ENCODE data around the gene EPHX1. TPM values are rescaled to one million over a fixed set of nuclear protein-coding genes. Genes with fewer than 3 reads are reported as not detected.

The EPHX1 gene
- total RNA-seq, 4 donors from 2014 or later = 56.9 to 114 (median 90.6) TPM

Other genes with a start within 250 kb of the EPHX1 start
- gene ENAH, start 157.0 kb upstream of the EPHX1 start, total RNA-seq = 100 to 1,000 TPM in 1 of 4 donors, 10 to 100 TPM in 3; 14.7 to 140 (median 33.9) TPM
- gene SRP9, start 32.3 kb upstream of the EPHX1 start, total RNA-seq = 100 to 1,000 TPM in 2 of 4 donors, 10 to 100 TPM in 2; 42.3 to 208 (median 117) TPM
- gene TMEM63A, start 72.3 kb downstream of the EPHX1 start, total RNA-seq = 100 to 1,000 TPM; 104 to 256 (median 180) TPM
- 100 to 1,000 TPM in 3 of 4 donors, 10 to 100 TPM in 1; 86.0 to 320 (median 214) TPM for gene LEFTY1, start 79.0 kb downstream of the EPHX1 start, total RNA-seq
- 10 to 100 TPM; 26.5 to 40.6 (median 32.2) TPM for gene PYCR2, start 114.1 kb downstream of the EPHX1 start, total RNA-seq
- 10 to 100 TPM in 2 of 4 donors, under 1 TPM in 1, not detected in 1; 0.55 to 28.7 (median 24.5) TPM for gene LEFTY2, start 131.1 kb downstream of the EPHX1 start, total RNA-seq
- 10 to 100 TPM in 2 of 4 donors, 1 to 10 TPM in 2; 4.4 to 19.2 (median 13.2) TPM for gene SDE2, start 189.2 kb downstream of the EPHX1 start, total RNA-seq

Data from transverse colon (tissue), 4 donors.